DOHH2 (cell line): ENCODE data around the gene ABCF3.
A peak's percentile ranks its signal among the peaks of the same experiment; 100 is the strongest.

Experiments
- CTCF ChIP-seq: fragments of 200-600 bp; sonication (generic); IDR thresholded peaks from one replicate; pipeline ENCODE4 v1.5.1; 2014; ENCODE audit warnings: antibody characterized with exemption, mild to moderate bottlenecking, low read depth, low read length; ENCODE audit not compliant: poor library complexity, severe bottlenecking
- EZH2phosphoT487 ChIP-seq: fragments of 200-600 bp; sonication (generic); IDR thresholded peaks from 2 replicates; pipeline ENCODE4 v1.6.1; 2017; ENCODE audit warnings: borderline replicate concordance, mild to moderate bottlenecking, antibody characterized with exemption, low read length, moderate library complexity, mixed read lengths

GRCh38 chr3:184230603-184231528, 44.9 kb downstream of the ABCF3 start:
- TF ChIP-seq CTCF, result no peak
- 0 out of 2 replicates have a peak, but pooled peaks have one; percentile 38 for TF ChIP-seq EZH2phosphoT487
